HUES6 (cell line): Measurements from ENCODE around the gene DUS3L.
"Not testable (repeated sequence)": the region's sequence is repeated elsewhere in the genome, so short reads cannot be mapped to it uniquely, and the experiment has no call there.

Experiments used
- H3K27ac ChIP-seq: 2 replicates; pipeline ENCODE4 v1.7.0; 2013; ENCODE audit warnings: low read depth, mild to moderate bottlenecking, low read length, inconsistent platforms
- H3K27me3 ChIP-seq: 2 replicates; pipeline ENCODE4 v1.6.1; 2013; ENCODE audit warnings: low read length; ENCODE audit not compliant: control insufficient read depth, insufficient read depth
- H3K36me3 ChIP-seq: 2 replicates; pipeline ENCODE4 v1.6.1; 2013; ENCODE audit warnings: low read length; ENCODE audit not compliant: control insufficient read depth, insufficient read depth
- H3K4me1 ChIP-seq: 2 replicates; pipeline ENCODE4 v1.6.1; 2013; ENCODE audit warnings: low read length; ENCODE audit not compliant: control insufficient read depth, insufficient read depth
- H3K4me3 ChIP-seq: 2 replicates; pipeline ENCODE4 v1.5.1; 2013; ENCODE audit warnings: low read depth, low read length
- H3K9ac ChIP-seq: one replicate; pipeline ENCODE4 v1.6.1; 2013; ENCODE audit warnings: mild to moderate bottlenecking, low read length
- H3K9me3 ChIP-seq: 2 replicates; pipeline ENCODE4 v1.6.1; 2013; ENCODE audit warnings: low read depth, low read length; ENCODE audit not compliant: control insufficient read depth, insufficient read depth

The DUS3L gene

DNA sequence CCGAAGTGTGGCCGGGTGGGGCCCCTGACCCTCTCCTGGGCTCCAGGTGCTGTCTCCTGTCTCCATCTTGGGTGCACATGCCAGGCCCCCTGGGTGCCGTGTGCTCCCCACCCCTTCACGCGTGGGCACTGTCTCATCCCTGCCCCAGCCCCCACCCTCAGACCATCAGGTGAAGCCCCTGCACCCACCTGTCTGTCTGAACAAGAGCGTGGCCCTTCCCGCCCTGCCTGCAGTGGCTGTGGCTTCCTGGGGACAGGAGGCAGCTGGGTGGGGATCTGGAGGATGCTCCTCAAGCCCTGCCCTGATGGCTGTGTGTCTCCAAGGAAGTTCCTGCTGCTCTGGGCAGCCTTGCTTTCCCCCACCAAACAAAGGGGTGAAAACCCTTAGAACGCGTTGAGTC lies 8.6 kb downstream of the DUS3L start:
- Histone ChIP-seq H3K27me3 (no peaks in the 10 kb centered on the region), H3K9me3 (no peaks in the 10 kb centered on the region), H3K9ac (no peak overlapping the region), H3K4me1 (no peaks in the 10 kb centered on the region), H3K36me3 (peaks cover 40% of the 10 kb centered on the region), H3K4me3 (no peak overlapping the region), H3K27ac (no peak overlapping the region)

DNA sequence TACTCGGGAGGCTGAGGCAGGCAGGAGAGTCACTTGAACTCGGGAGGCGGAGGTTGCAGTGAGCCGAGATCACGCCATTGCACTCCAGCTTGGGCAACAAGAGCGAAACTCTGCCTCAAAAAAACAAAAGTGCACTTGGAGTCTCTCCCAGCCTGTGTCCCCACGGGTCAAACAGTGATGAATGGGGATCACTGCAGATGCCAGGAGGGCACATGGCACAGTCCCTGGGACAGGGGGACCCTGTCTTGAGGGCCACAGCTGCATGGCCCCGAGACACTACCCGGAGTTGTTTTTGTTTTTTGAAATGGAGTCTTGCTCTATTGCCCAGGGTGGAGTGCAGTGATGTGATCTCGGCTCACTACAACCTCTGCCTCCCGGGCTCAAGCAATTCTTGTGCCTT lies 10.0 kb downstream of the DUS3L start:
- not testable (repeated sequence) for H3K9me3 ChIP-seq, H3K9ac ChIP-seq, H3K4me3 ChIP-seq, H3K27me3 ChIP-seq, H3K27ac ChIP-seq, H3K4me1 ChIP-seq
- H3K36me3 ChIP-seq = peaks cover 26% of the 10 kb centered on the region

DNA sequence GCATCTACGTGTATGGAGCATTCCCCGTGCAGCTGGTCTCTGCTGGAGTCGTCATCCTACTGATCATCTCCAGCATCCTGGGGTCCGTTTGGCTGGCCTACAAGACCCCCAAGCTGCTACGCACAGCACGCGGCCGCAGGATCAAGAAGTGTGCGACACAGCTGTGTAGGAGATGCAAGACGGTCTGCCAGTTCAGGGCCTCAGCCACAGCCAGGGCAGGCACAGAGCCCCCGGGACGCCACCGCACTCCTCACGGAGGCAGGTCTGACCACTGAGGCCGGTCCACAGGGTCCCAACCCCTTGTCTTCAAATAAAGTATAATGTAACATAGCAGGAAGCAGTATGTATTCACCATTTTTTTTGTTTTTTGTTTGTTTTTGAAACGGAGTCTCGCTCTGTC lies 12.6 kb downstream of the DUS3L start:
- peaks cover 8% of the 10 kb centered on the region; the same call in 1 of the 2 replicates for H3K36me3 ChIP-seq
- H3K9ac ChIP-seq = no peak overlapping the region
- no peaks in the 10 kb centered on the region for H3K4me1 ChIP-seq
- no peak overlapping the region for H3K27ac ChIP-seq
- no peaks in the 10 kb centered on the region for H3K27me3 ChIP-seq
- no peak overlapping the region for H3K4me3 ChIP-seq
- no peaks in the 10 kb centered on the region; the same call in 1 of the 2 replicates for H3K9me3 ChIP-seq

DNA sequence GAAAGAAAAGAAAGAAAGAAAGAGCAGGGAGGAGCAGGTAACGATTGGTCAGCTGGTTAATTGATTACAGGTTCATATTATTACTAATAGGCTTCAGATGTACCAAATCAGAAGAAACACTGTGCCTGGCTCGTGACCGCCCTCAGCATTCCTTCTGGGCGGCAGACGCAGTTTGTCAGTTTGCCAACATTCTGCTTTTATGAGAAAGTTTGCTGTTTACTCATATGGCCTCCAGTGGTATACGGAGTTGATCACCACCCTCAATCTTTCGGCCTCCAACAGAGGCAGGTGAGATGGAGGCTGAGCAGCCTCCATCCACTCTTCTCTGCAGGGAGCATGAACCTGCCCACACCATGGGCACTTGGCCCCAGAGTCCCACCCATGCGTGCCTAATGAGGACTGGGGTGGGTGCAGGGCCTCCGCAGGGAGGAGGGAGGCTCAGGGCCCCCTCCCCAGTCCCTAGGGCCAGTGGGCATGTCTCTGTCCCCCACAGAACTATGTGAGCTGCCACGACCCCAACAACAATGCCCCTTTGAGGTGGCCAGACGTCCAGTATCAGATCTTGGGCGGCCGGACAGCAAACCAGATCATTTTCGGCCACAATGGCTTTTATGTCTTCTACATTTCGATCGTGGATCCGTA lies 15.2 kb downstream of the DUS3L start:
- H3K9ac ChIP-seq = no peak overlapping the region
- no peaks in the 10 kb centered on the region for H3K4me1 ChIP-seq
- no peak overlapping the region for H3K27ac ChIP-seq
- H3K9me3 ChIP-seq = peaks cover 2% of the 10 kb centered on the region; the same call in 1 of the 2 replicates
- H3K4me3 ChIP-seq = no peak overlapping the region
- no peaks in the 10 kb centered on the region for H3K36me3 ChIP-seq
- H3K27me3 ChIP-seq = no peaks in the 10 kb centered on the region

DNA sequence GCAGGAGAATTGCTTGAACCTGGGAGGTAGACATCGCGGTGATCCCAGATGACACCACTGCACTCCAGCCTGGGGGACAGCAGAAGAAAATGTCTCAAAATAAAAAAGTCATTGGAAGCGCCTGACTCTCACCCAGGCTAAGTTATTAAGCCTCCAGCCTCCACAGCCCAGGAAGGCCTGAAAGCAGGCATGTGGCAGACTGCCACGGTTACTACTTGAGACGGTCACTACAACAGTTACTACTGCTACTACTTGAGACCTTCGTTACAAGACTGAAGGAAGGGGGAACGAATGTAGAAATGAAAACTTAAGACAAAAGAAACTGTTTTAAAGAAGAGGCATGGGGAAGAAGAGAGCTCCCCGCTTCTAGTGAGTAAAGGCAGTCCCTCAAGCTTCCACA lies 16.0 kb downstream of the DUS3L start:
- Histone ChIP-seq H3K4me1 (no peaks in the 10 kb centered on the region), H3K27ac (no peak overlapping the region), H3K9me3 (peaks cover 2% of the 10 kb centered on the region; the same call in 1 of the 2 replicates), H3K9ac (no peak overlapping the region), H3K36me3 (no peaks in the 10 kb centered on the region), H3K27me3 (no peaks in the 10 kb centered on the region), H3K4me3 (no peak overlapping the region)

DNA sequence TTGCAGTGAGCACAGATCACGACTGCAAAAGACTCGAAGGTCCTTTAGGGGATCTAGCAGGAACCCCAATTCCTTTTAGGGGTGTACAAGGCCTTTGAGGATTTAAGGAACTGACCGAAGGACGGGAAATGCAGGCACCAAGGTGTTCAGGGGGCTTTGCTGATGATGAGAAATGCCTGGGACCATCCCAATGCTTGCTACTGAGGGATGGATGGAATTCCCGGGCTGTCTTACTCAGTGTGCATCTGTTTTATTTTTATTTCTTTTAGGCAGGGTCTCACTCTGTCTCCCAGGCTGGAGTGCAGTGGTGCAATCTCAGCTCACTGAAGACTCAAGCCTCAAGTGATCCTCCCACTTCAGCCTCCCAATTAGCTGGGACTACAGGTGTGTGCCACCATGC lies 17.7 kb downstream of the DUS3L start:
- Histone ChIP-seq H3K4me1 (no peaks in the 10 kb centered on the region), H3K9me3 (peaks cover 2% of the 10 kb centered on the region; the same call in 1 of the 2 replicates), H3K27me3 (no peaks in the 10 kb centered on the region), H3K36me3 (no peaks in the 10 kb centered on the region), H3K4me3 (no peak overlapping the region), H3K27ac (no peak overlapping the region), H3K9ac (no peak overlapping the region)

DNA sequence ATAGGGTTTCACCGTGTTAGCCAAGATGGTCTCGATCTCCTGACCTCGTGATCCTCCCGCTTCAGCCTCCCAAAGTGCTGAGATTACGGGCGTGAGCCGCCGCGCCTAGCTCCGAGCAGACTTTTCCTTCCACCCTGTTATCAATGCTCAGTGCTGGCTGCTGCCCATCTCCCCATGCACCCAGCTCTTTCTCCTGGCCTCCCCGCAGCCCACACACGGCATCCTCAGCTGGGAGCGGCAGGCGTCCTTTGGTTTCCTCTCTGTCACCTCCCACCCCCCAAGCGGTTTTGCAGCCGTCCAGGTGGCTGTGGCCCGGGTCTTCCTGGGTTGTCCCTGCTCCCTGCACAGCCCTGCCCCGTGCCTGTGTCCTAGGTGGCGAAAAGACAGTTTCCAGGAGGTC lies 18.5 kb downstream of the DUS3L start:
- Histone ChIP-seq H3K9me3 (peaks cover 2% of the 10 kb centered on the region; the same call in 1 of the 2 replicates), H3K4me3 (no peak overlapping the region), H3K9ac (no peak overlapping the region), H3K4me1 (no peaks in the 10 kb centered on the region), H3K36me3 (no peaks in the 10 kb centered on the region), H3K27me3 (no peaks in the 10 kb centered on the region), H3K27ac (no peak overlapping the region)

DNA sequence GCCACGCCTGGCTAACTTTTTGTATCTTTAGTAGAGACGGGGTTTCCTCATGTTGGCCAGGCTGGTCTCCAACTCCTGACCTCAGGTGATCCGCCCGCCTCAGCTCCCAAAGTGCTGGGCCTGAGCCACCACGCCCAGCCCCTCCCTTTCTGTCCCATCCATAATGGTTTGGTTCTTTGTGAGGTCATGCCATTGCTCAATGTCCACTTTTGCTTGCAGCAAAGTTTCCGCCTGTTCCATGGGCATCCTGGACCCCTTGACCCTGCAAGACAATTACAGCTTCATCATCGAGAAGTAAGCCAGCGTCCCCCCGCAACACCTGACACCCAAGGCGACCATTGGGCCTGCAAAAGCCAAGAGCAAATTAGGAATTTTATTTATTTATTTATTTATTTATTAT lies 23.0 kb downstream of the DUS3L start:
- Histone ChIP-seq H3K4me1 (no peaks in the 10 kb centered on the region), H3K4me3 (no peak overlapping the region), H3K36me3 (no peaks in the 10 kb centered on the region), H3K9me3 (no peaks in the 10 kb centered on the region), H3K27me3 (no peaks in the 10 kb centered on the region), H3K9ac (no peak overlapping the region), H3K27ac (no peak overlapping the region)

DNA sequence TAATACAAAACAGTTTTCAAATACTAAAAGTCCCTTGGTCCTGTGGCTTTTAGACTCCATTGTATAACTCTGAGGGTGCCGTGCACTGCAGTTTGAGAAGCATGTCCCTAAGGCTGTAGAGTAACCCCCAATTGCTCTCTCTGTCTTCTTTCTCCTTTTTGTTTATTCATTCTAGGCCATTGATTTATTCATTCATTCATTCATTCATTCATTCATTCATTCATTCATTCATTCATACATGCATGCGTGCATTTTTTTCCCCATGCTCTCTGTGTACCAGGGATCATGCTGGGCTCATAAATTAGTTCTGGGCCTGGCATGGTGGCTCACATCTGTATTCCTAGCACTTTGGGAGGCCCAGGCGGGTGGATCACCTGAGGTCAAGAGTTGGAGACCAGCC lies 25.7 kb downstream of the DUS3L start:
- H3K36me3 ChIP-seq = no peaks in the 10 kb centered on the region
- H3K27me3 ChIP-seq = no peaks in the 10 kb centered on the region
- no peak overlapping the region for H3K9ac ChIP-seq
- H3K4me1 ChIP-seq = no peaks in the 10 kb centered on the region
- no peak overlapping the region for H3K27ac ChIP-seq
- H3K4me3 ChIP-seq = no peak overlapping the region
- no peaks in the 10 kb centered on the region for H3K9me3 ChIP-seq

DNA sequence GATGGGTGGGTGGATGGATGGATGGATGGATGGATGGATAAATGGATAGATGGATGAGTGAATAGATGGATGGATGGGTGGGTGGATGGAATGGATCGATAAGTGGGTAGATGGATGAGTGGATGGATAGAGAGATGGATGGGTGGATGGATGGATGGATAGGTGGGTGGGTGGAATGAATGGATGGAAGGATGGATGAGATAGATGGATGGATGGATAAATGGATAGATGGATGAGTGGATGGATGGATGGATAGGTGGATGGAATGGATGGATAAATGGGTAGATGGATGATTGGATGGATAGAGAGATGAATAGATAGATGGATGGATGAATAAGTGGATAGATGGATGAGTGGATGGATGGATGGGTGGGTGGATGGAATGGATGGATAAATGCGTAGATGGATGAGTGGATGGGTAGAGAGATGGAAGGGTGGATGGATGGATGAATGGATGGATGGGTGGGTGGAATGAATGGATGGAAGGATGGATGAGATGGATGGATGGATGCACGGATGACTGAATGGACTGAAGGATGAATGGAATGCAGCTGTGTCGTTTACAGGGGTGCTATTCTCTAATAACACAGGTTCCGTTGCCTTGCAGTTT lies 28.2 kb downstream of the DUS3L start:
- Histone ChIP-seq H3K27ac (no peak overlapping the region), H3K4me3 (no peak overlapping the region), H3K36me3 (no peaks in the 10 kb centered on the region), H3K27me3 (no peaks in the 10 kb centered on the region), H3K4me1 (no peaks in the 10 kb centered on the region), H3K9ac (no peak overlapping the region), H3K9me3 (no peaks in the 10 kb centered on the region)

DNA sequence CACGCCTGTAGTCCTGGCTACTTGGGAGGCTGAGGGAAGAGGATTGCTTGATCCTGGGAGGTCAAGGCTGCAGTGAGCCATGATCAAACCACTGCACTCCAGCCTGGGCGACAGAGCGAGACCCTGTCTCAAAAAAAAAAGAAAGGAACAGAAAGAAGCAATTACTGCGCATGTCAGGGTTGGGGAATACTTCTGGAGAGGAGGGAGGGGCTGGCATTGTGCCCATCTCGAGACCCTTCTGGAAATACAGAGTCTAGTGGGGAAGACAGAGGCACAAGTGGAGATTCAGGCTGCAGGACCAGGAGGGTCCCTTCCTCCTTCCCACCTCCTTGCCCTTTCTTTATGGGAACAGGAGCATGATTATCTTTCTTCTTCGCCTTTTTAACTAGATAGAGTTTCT lies 37.2 kb downstream of the DUS3L start:
- Histone ChIP-seq H3K9me3 (no peaks in the 10 kb centered on the region), H3K36me3 (no peaks in the 10 kb centered on the region)

More for the DNA sequence above, 37.2 kb downstream of the DUS3L start:
- Histone ChIP-seq H3K27me3 (no peaks in the 10 kb centered on the region), H3K4me3 (no peak overlapping the region), H3K27ac (no peak overlapping the region), H3K9ac (no peak overlapping the region), H3K4me1 (no peaks in the 10 kb centered on the region)
